Suprapubic skin (tissue), 4 donors: ENCODE measurements around the gene SAMD11.

Source experiments
- CTCF ChIP-seq, 2 donors: fragments of 200-600 bp in 1 of 2; fragments of 450-650 bp in 1 of 2; sonication (generic) in 1 of 2; IDR thresholded peaks; one replicate each; pipeline ENCODE4 v1.5.1; 2016 to 2019; ENCODE audit warnings: antibody characterized with exemption in 2 of 2, mild to moderate bottlenecking in 1 of 2, moderate library complexity in 1 of 2
- EP300 ChIP-seq: sonication (generic); formaldehyde crosslinking; IDR thresholded peaks from one replicate; pipeline ENCODE4 v1.6.1; 2017; ENCODE audit warnings: antibody characterized with exemption
- POLR2A ChIP-seq, 2 donors: fragments of 450-650 bp; IDR thresholded peaks; one replicate each; pipeline ENCODE4 v1.6.1; 2017; ENCODE audit warnings: antibody characterized with exemption in 2 of 2, mild to moderate bottlenecking in 2 of 2, moderate library complexity in 2 of 2
- POLR2AphosphoS5 ChIP-seq, 3 donors: sonication (generic); formaldehyde crosslinking; IDR thresholded peaks; one replicate each; pipeline ENCODE4 v1.6.1; 2017; ENCODE audit warnings: antibody characterized with exemption in 3 of 3

DNA sequence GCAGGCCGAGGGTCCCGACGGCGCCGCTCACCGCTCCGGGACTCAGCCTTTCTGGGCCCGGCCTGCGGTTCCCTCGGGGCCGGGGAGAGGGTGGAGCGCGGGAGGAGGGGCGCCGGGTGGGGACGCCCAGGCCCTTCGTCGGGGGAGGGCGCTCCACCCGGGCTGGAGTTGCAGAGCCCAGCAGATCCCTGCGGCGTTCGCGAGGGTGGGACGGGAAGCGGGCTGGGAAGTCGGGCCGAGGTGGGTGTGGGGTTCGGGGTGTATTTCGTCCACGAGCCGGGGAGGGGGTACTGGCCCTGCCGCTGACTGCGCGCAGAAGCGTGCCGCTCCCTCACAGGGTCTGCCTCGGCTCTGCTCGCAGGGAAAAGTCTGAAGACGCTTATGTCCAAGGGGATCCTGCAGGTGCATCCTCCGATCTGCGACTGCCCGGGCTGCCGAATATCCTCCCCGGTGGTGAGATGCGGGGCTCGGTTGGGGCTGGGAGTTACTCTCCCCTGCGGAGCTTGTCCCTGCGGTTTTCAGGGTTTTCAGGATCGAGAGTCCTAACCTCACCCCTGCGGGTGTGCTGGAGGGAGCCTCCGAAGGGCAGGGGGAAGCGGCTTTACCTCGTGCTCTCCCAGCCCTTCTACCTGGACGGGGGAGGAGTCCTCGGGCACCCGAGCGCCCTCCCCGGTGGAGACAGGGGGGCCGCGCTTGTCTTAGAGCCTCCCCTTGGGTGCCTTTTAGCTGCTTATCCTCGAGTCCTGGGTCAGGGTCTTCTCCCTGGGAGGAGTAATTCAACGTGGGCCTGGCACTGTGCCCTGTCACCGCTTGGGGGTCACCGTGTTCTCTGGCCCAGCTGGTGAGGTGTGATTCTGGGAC, 2.1 kb downstream of the SAMD11 start:
- TF ChIP-seq CTCF (IDR thresholded peaks at IDR 0.05) (no peak), POLR2AphosphoS5 (IDR thresholded peaks at IDR 0.05) (no peak), POLR2A (IDR thresholded peaks at IDR 0.05) (no peak), EP300 (no peak)
